Measurements from ENCODE around the gene LYPD4. TPM values are rescaled to one million over a fixed set of nuclear protein-coding genes. Genes with fewer than 3 reads are reported as not detected.

LYPD4 gene
- total RNA-seq, 2 experiments from 2014 or later, result not detected

GRCh38 chr19:41848666-41849065 is 4.2 kb upstream of the LYPD4 start:
- Histone ChIP-seq H3K79me2 (ENCODE audit: insufficient read depth, low read depth, low read length) (no peaks in the 10 kb centered on the region), H3K4me3 (ENCODE audit: low read depth, low read length, poor library complexity, severe bottlenecking) (no peak overlapping the region), H3K9me2 (ENCODE audit: insufficient read depth, low read length) (no peaks in the 10 kb centered on the region), H3K36me3 (ENCODE audit: insufficient read depth, low read length) (no peaks in the 10 kb centered on the region), H2AFZ (ENCODE audit: low read length) (no peak overlapping the region), H3K9me3 (ENCODE audit: low read length) (no peaks in the 10 kb centered on the region), H3K4me2 (ENCODE audit: low read length) (no peak overlapping the region), H3K4me1 (ENCODE audit: insufficient read depth, low read length, poor library complexity, severe bottlenecking) (no peaks in the 10 kb centered on the region), H4K20me1 (ENCODE audit: insufficient read depth, low read length) (no peaks in the 10 kb centered on the region), H3K27ac (ENCODE audit: low read depth, low read length, poor library complexity, severe bottlenecking) (no peak overlapping the region)
- no TSS peak for BruUV-seq (replicated peaks)
- intact Hi-C loops (cut with micrococcal nuclease; ENCODE audit: unreplicated experiment), result no loop called here
- DNase-seq (ENCODE audit: low spot score), result no peak
- TF ChIP-seq EZH2phosphoT487 (IDR thresholded peaks at IDR 0.05; ENCODE audit: borderline replicate concordance, low read depth, low read length), result no peak
- no peak for TF ChIP-seq CTCF (conservative IDR thresholded peaks at IDR 0.05; ENCODE audit: low read length)
- ChIA-PET POLR2A (no interaction called here), CTCF (ENCODE audit: unreplicated experiment) (no interaction called here)

GRCh38 chr19:41847351-41848105 is 3.0 kb upstream of the LYPD4 start:
- ChIA-PET POLR2A (no interaction called here), CTCF (ENCODE audit: unreplicated experiment) (no interaction called here)
- BruUV-seq (replicated peaks), result no TSS peak
- Histone ChIP-seq H3K4me3 (ENCODE audit: low read depth, low read length, poor library complexity, severe bottlenecking) (no peak overlapping the region), H3K9me2 (ENCODE audit: insufficient read depth, low read length) (no peaks in the 10 kb centered on the region), H3K4me2 (ENCODE audit: low read length) (no peak overlapping the region), H3K9me3 (ENCODE audit: low read length) (no peaks in the 10 kb centered on the region), H2AFZ (ENCODE audit: low read length) (no peak overlapping the region), H3K4me1 (ENCODE audit: insufficient read depth, low read length, poor library complexity, severe bottlenecking) (no peaks in the 10 kb centered on the region), H3K36me3 (ENCODE audit: insufficient read depth, low read length) (no peaks in the 10 kb centered on the region), H3K27ac (ENCODE audit: low read depth, low read length, poor library complexity, severe bottlenecking) (no peak overlapping the region), H3K79me2 (ENCODE audit: insufficient read depth, low read depth, low read length) (no peaks in the 10 kb centered on the region), H4K20me1 (ENCODE audit: insufficient read depth, low read length) (no peaks in the 10 kb centered on the region)
- DNase-seq (ENCODE audit: low spot score), result no peak
- intact Hi-C loops (cut with micrococcal nuclease; ENCODE audit: unreplicated experiment), result no loop called here
- no peak for TF ChIP-seq CTCF (conservative IDR thresholded peaks at IDR 0.05; ENCODE audit: low read length)
- no peak for TF ChIP-seq EZH2phosphoT487 (IDR thresholded peaks at IDR 0.05; ENCODE audit: borderline replicate concordance, low read depth, low read length)

GRCh38 chr19:41845051-41845590 is 638 bp upstream of the LYPD4 start:
- ChIA-PET POLR2A (no interaction called here), CTCF (ENCODE audit: unreplicated experiment) (no interaction called here)
- no peaks in the 10 kb centered on the region for H3K9me2 ChIP-seq (ENCODE audit: insufficient read depth, low read length)
- no TSS peak for BruUV-seq (replicated peaks)
- H2AFZ ChIP-seq (ENCODE audit: low read length), result no peak overlapping the region
- no peaks in the 10 kb centered on the region for H4K20me1 ChIP-seq (ENCODE audit: insufficient read depth, low read length)
- H3K36me3 ChIP-seq (ENCODE audit: insufficient read depth, low read length), result no peaks in the 10 kb centered on the region
- TF ChIP-seq EZH2phosphoT487 (IDR thresholded peaks at IDR 0.05; ENCODE audit: borderline replicate concordance, low read depth, low read length), result no peak
- no peak for TF ChIP-seq CTCF (conservative IDR thresholded peaks at IDR 0.05; ENCODE audit: low read length)
- H3K4me1 ChIP-seq (ENCODE audit: insufficient read depth, low read length, poor library complexity, severe bottlenecking), result peaks cover 5% of the 10 kb centered on the region
- no peak overlapping the region for H3K4me3 ChIP-seq (ENCODE audit: low read depth, low read length, poor library complexity, severe bottlenecking)
- no peak overlapping the region for H3K27ac ChIP-seq (ENCODE audit: low read depth, low read length, poor library complexity, severe bottlenecking)
- intact Hi-C loops (cut with micrococcal nuclease; ENCODE audit: unreplicated experiment), result no loop called here
- no peak overlapping the region for H3K4me2 ChIP-seq (ENCODE audit: low read length)
- H3K9me3 ChIP-seq (ENCODE audit: low read length), result no peaks in the 10 kb centered on the region
- no peaks in the 10 kb centered on the region for H3K79me2 ChIP-seq (ENCODE audit: insufficient read depth, low read depth, low read length)
- DNase-seq (ENCODE audit: low spot score), result no peak

Data from OCI-LY7 (cell line).